GM12891 (cell line): ENCODE data around the gene MAJIN.

Experiments used
- PAX5 ChIP-seq: IDR thresholded peaks from 2 replicates; pipeline ENCODE4 v1.6.1; 2011; ENCODE audit warnings: low read length, moderate library complexity, mild to moderate bottlenecking; ENCODE audit not compliant: insufficient read depth, severe bottlenecking
- POLR2A ChIP-seq: IDR thresholded peaks from 2 replicates; pipeline ENCODE4 v1.6.1; 2011; ENCODE audit warnings: low read depth, low read length, control low read depth
- POLR2AphosphoS5 ChIP-seq: IDR thresholded peaks from 2 replicates; pipeline ENCODE4 v1.6.1; 2011; ENCODE audit warnings: low read depth, low read length, control low read depth
- POU2F2 ChIP-seq: IDR thresholded peaks from 2 replicates; pipeline ENCODE4 v1.6.1; 2011; ENCODE audit warnings: low read depth, mild to moderate bottlenecking, control low read depth, low read length, moderate library complexity
- SPI1 ChIP-seq: IDR thresholded peaks from 2 replicates; pipeline ENCODE4 v1.6.1; 2011; ENCODE audit warnings: low read depth, low read length, control low read depth
- TAF1 ChIP-seq: IDR thresholded peaks from 2 replicates; pipeline ENCODE4 v1.6.1; 2011; ENCODE audit warnings: low read depth, low read length, control low read depth

DNA sequence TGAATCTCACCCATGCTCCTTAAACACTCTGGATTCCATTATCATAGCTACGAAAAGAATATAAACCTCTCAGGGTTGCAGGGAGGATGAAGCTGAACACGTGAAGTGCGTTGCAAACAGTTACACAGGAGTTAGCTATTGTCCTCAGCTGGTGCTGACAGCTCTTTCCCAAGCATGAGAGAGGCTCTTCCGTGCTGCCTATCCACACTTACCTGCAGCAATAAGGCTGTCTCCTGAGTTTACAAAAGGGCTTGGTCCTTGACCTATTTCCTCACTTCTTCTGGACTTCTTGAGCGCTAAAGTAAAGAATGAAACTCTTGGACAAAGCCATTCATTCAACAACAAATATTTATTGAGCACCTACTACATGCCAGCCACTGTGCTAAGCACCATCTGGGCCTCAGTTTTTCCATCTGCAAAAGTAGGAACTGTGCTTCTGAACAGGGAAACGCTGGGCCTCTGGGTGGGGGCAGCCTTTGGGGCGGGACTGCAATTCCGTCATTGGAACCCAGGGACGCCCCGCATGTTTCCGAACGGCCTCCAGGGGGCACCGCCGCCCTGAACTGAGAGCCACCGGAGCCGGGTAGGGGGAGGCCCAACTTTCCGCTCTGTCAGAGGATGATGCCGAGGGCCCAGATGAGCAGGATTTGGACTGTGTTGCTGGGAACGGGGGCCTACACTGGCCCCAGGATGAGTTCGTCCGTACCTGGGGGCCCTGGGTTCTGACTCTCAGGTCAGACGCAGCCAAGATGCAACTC is 41.4 kb upstream of the MAJIN start:
- TF ChIP-seq POLR2A: peak; percentile 35; the same call in 1 of the 2 replicates
- no peak for TF ChIP-seq POLR2AphosphoS5
- no peak for TF ChIP-seq TAF1
- 0 out of 2 replicates have a peak, but pooled peaks have one; percentile 24 for TF ChIP-seq POU2F2
- TF ChIP-seq PAX5: no peak
- no peak for TF ChIP-seq SPI1
